ENCODE data around the gene KIFC1.
"Not testable (repeated sequence)": the region's sequence is repeated elsewhere in the genome, so short reads cannot be mapped to it uniquely, and the experiment has no call there.

KIFC1 gene

DNA sequence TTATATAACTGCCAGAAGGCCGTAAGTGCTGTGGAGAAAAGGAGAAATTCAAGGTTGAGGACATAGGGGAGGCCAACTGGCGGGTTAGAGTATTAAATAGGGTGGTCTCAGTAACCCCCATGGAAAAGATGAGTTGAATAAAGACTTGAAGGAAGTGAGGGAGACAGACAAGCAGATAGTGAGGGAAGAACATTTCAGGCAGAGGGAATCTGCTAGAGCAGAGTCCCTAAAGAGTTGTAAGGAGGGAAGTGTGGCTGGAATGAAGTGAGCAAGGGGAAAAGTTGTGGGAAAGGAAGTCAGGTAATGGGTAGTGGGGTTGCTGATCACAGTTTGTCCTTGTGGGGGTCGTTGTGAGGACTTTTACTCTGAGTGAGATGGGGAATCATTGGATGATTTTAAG is 1.4 kb downstream of the KIFC1 start:
- TF ChIP-seq, protein P1, sequence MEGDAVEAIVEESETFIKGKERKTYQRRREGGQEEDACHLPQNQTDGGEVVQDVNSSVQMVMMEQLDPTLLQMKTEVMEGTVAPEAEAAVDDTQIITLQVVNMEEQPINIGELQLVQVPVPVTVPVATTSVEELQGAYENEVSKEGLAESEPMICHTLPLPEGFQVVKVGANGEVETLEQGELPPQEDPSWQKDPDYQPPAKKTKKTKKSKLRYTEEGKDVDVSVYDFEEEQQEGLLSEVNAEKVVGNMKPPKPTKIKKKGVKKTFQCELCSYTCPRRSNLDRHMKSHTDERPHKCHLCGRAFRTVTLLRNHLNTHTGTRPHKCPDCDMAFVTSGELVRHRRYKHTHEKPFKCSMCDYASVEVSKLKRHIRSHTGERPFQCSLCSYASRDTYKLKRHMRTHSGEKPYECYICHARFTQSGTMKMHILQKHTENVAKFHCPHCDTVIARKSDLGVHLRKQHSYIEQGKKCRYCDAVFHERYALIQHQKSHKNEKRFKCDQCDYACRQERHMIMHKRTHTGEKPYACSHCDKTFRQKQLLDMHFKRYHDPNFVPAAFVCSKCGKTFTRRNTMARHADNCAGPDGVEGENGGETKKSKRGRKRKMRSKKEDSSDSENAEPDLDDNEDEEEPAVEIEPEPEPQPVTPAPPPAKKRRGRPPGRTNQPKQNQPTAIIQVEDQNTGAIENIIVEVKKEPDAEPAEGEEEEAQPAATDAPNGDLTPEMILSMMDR (IDR thresholded peaks at IDR 0.05; ENCODE audit: extremely low read depth, insufficient read depth, missing control alignments): no peak
- in situ Hi-C loops (cut with MboI; ENCODE audit: low pct_unique_long_range_greater_than_20kb, low sequenced_read_pairs, unreplicated experiment): no loop called here
- DNase-seq (ENCODE audit: low spot score): no peak

DNA sequence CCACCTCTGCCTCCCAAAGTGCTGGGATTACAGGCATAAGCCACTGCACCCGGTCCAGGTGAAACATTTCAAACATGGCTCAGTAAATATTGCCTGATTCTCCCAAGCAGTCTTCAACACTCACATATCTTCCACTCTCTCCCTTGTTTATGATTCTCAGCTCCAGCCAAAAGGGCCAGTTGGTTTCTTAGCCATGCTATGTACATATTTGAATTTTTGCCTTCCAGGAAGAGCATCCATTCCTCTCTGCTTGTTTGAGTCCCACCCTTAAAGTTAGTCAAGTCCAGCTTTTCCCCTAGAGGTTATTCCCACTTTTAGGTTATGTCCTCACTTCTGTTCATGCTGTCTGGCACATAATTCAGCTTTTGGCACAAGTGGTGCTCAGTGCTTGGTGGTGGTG is 5.9 kb downstream of the KIFC1 start:
- in situ Hi-C loops (cut with MboI; ENCODE audit: low pct_unique_long_range_greater_than_20kb, low sequenced_read_pairs, unreplicated experiment): no loop called here
- TF ChIP-seq, protein P1 (IDR thresholded peaks at IDR 0.05; ENCODE audit: extremely low read depth, insufficient read depth, missing control alignments): no peak
- no peak for DNase-seq (ENCODE audit: low spot score)

DNA sequence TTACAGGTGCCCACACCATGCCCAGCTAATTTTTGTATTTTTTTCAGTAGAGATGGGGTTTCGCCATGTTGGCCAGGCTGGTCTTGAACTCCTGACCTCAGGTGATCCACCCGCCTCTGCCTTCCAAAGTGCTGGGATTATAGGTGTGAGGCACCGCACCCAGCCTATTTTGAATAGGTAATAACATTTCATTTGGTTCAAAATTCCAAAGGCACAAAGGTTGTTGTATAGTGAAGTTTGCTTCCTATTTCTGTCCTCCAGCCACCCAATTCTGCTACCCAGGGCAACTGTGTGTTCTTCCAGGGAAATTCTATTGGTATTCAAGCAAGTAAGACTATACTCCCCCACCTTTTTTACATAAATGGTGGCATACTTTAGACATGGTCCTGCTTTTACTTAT is 7.0 kb downstream of the KIFC1 start:
- in situ Hi-C loops (cut with MboI; ENCODE audit: low pct_unique_long_range_greater_than_20kb, low sequenced_read_pairs, unreplicated experiment); DNase-seq (ENCODE audit: low spot score): not testable (repeated sequence)

DNA sequence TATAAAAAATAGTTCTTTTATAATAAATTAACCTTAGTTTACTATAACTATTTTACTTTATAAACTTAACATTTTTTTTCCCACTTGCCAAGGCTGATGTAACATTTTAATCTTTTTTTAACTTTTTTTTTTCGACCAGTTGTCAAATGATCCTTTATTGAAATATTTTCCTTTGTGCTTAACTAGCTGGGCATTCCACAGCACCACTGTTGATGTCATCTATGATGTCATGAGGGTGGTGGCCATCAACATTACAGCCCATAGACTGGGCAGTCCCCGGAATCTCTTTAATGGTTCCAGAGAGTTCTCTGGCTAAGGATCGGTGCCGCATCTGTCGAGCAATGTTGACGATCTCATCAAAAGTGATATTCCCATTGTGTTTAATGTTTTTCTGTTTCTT is 8.3 kb downstream of the KIFC1 start:
- DNase-seq (ENCODE audit: low spot score); in situ Hi-C loops (cut with MboI; ENCODE audit: low pct_unique_long_range_greater_than_20kb, low sequenced_read_pairs, unreplicated experiment): not testable (repeated sequence)

DNA sequence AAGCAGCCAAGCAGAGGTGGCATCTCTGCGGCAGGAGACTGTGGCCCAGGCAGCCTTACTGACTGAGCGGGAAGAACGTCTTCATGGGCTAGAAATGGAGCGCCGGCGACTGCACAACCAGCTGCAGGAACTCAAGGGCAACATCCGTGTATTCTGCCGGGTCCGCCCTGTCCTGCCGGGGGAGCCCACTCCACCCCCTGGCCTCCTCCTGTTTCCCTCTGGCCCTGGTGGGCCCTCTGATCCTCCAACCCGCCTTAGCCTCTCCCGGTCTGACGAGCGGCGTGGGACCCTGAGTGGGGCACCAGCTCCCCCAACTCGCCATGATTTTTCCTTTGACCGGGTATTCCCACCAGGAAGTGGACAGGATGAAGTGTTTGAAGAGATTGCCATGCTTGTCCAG is 13.3 kb downstream of the KIFC1 start:
- DNase-seq (ENCODE audit: low spot score): no peak
- in situ Hi-C loops (cut with MboI; ENCODE audit: low pct_unique_long_range_greater_than_20kb, low sequenced_read_pairs, unreplicated experiment): no loop called here
- TF ChIP-seq, protein P1 (IDR thresholded peaks at IDR 0.05; ENCODE audit: extremely low read depth, insufficient read depth, missing control alignments): no peak

DNA sequence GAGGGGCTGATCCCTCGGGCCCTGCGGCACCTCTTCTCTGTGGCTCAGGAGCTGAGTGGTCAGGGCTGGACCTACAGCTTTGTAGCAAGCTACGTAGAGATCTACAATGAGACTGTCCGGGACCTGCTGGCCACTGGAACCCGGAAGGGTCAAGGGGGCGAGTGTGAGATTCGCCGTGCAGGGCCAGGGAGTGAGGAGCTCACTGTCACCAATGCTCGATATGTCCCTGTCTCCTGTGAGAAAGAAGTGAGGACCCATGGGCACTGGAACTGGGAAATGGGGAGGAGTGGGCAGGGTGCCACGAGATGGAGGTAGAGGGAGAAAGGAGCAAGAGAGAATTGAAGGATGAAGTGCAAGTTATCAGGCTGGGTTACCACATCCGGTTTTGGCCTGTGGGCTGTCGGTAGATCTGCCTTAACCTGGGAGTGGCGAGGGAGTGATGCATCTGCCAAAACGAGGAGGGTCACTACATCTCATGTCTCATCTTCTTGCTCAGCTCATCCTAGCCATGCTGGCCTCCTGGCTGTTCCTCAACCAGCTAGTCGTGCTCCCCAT is 13.8 kb downstream of the KIFC1 start:
- TF ChIP-seq, protein P1 (IDR thresholded peaks at IDR 0.05; ENCODE audit: extremely low read depth, insufficient read depth, missing control alignments): no peak
- in situ Hi-C loops (cut with MboI; ENCODE audit: low pct_unique_long_range_greater_than_20kb, low sequenced_read_pairs, unreplicated experiment): no loop called here
- no peak for DNase-seq (ENCODE audit: low spot score)

DNA sequence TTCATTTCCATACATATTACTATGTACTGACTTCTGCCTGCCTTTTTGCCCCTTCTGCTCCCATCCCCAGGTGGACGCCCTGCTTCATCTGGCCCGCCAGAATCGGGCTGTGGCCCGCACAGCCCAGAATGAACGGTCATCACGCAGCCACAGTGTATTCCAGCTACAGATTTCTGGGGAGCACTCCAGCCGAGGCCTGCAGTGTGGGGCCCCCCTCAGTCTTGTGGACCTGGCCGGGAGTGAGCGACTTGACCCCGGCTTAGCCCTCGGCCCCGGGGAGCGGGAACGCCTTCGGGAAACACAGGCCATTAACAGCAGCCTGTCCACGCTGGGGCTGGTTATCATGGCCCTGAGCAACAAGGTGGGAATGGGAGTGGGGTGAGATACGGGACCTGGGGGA is 14.5 kb downstream of the KIFC1 start:
- in situ Hi-C loops (cut with MboI; ENCODE audit: low pct_unique_long_range_greater_than_20kb, low sequenced_read_pairs, unreplicated experiment): no loop called here
- TF ChIP-seq, protein P1 (IDR thresholded peaks at IDR 0.05; ENCODE audit: extremely low read depth, insufficient read depth, missing control alignments): no peak

DNA sequence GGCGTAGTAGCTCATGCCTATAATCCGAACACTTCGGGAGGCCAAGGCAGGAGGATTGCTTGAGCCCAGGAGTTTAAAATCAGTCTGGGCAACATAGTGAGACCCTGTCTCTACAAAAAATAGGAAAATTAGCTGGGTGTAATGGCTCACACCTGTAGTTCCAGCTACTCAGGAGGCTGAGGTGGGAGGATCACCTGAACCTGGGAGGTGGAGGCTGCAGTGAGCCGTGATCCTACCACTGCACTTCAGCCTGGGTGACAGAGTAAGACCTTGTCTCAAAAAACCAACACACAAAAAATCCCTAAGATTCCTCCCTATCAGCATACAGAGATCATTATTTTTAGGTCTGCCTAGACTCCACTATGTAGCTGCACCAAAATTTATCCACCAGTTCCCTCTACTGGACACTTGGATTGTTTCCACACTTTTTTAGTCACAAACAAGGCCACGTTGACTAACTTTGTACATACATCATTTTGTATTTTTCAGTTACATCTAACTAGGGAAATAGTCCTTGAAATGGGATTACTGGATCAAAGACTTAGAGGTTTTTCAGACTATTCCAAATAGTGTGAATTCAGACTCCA is 15.6 kb downstream of the KIFC1 start:
- DNase-seq (ENCODE audit: low spot score): no peak
- in situ Hi-C loops (cut with MboI; ENCODE audit: low pct_unique_long_range_greater_than_20kb, low sequenced_read_pairs, unreplicated experiment): no loop called here
- TF ChIP-seq, protein P1 (IDR thresholded peaks at IDR 0.05; ENCODE audit: extremely low read depth, insufficient read depth, missing control alignments): peak; percentile 19

More for the DNA sequence above, 14.5 kb downstream of the KIFC1 start:
- DNase-seq (ENCODE audit: low spot score): no peak
